HL-60 (cell line): ENCODE results near the gene ATP8A2.

Experiments used
- DNase-seq, 2 experiments: peaks; one replicate each; pipeline ENCODE4 v3.0.0-alpha.2; 2010 to 2020; ENCODE audit warnings: low read depth in 1 of 2, low spot score in 1 of 2
- H3K27ac ChIP-seq: fragments of 250-450 bp; sonication (Bioruptor Pico); replicated peaks from 2 replicates; pipeline ENCODE4 v1.5.1; 2020; ENCODE audit warnings: mild to moderate bottlenecking, moderate library complexity
- H3K27me3 ChIP-seq: fragments of 250-450 bp; sonication (Bioruptor Pico); 2 replicates; pipeline ENCODE4 v1.5.1; 2021; ENCODE audit warnings: mild to moderate bottlenecking, moderate library complexity; ENCODE audit not compliant: insufficient read depth, poor library complexity, severe bottlenecking
- H3K4me3 ChIP-seq: replicated peaks from 2 replicates; pipeline ENCODE4 v1.5.1; 2011; ENCODE audit warnings: mild to moderate bottlenecking, control low read depth, low read length; ENCODE audit not compliant: insufficient read depth
- CTCF ChIP-seq: IDR thresholded peaks from one replicate; pipeline ENCODE4 v1.5.1; 2011; ENCODE audit warnings: low read length, control low read depth, inconsistent platforms; ENCODE audit not compliant: insufficient read depth
- GABPA ChIP-seq: IDR thresholded peaks from 2 replicates; pipeline ENCODE4 v1.6.1; 2012; ENCODE audit warnings: low read depth
- POLR2AphosphoS5 ChIP-seq: IDR thresholded peaks from 2 replicates; pipeline ENCODE4 v1.6.1; 2012; ENCODE audit warnings: low read depth
- REST ChIP-seq: IDR thresholded peaks from 2 replicates; pipeline ENCODE4 v1.6.1; 2012; ENCODE audit warnings: low read depth; ENCODE audit not compliant: insufficient replicate concordance
- SPI1 ChIP-seq: IDR thresholded peaks from 2 replicates; pipeline ENCODE4 v1.6.1; 2012; ENCODE audit warnings: low read depth, mild to moderate bottlenecking, borderline replicate concordance

Gene ATP8A2

GRCh38 chr13:25923217-25924085 is 551.7 kb downstream of the ATP8A2 start:
- TF ChIP-seq GABPA, result no peak
- TF ChIP-seq CTCF, result no peak
- no peak for TF ChIP-seq SPI1
- no peak for TF ChIP-seq POLR2AphosphoS5
- DNase-seq, result peak in 1 of 2 experiments; percentile 33
- H3K27ac ChIP-seq, result no peak overlapping the region
- no peaks in the 10 kb centered on the region for H3K27me3 ChIP-seq
- H3K4me3 ChIP-seq, result no peak overlapping the region

GRCh38 chr13:25927363-25927762 is 555.6 kb downstream of the ATP8A2 start:
- no peak overlapping the region for H3K27ac ChIP-seq
- TF ChIP-seq GABPA, result no peak
- no peak for TF ChIP-seq CTCF
- TF ChIP-seq POLR2AphosphoS5, result no peak
- no peak for TF ChIP-seq SPI1
- no peak for TF ChIP-seq REST
- no peak for DNase-seq
- H3K4me3 ChIP-seq, result no peak overlapping the region
- H3K27me3 ChIP-seq, result no peaks in the 10 kb centered on the region

GRCh38 chr13:25927932-25928331 is 556.2 kb downstream of the ATP8A2 start:
- Histone ChIP-seq H3K4me3 (no peak overlapping the region), H3K27me3 (no peaks in the 10 kb centered on the region), H3K27ac (no peak overlapping the region)
- DNase-seq, result no peak
- TF ChIP-seq POLR2AphosphoS5 (no peak), GABPA (no peak), SPI1 (no peak), REST (no peak), CTCF (no peak)
